Esophagus squamous epithelium (tissue), 5 donors: Measurements from ENCODE around the gene OPA3. TPM values are rescaled to one million over a fixed set of nuclear protein-coding genes. Genes with fewer than 3 reads are reported as not detected.
"Not testable (repeated sequence)": the region's sequence is repeated elsewhere in the genome, so short reads cannot be mapped to it uniquely, and the experiment has no call there.

Experiments
- DNase-seq: peaks from one replicate; lab custom pipeline; 2025; lab: John Stamatoyannopoulos, UW
- H3K27ac ChIP-seq, 4 donors: fragments of 200-600 bp; sonication (generic); one replicate each; pipeline ENCODE4 v1.5.1; 2016 to 2019; ENCODE audit warnings: mild to moderate bottlenecking in 1 of 4
- H3K27me3 ChIP-seq, 4 donors: fragments of 200-600 bp; sonication (generic); 1 replicate in 3 of 4; 2 replicates in 1 of 4; pipeline versions ENCODE4 v1.5.1 to v1.6.0; 2017 to 2021; ENCODE audit warnings: antibody characterized with exemption in 1 of 4
- H3K36me3 ChIP-seq, 3 donors: fragments of 200-600 bp; sonication (generic); one replicate each; pipeline ENCODE4 v1.5.1; 2016 to 2019
- H3K4me1 ChIP-seq, 3 donors: fragments of 200-600 bp; sonication (generic); one replicate each; pipeline ENCODE4 v1.5.1; 2017 to 2019
- H3K4me3 ChIP-seq, 4 donors: fragments of 200-600 bp; sonication (generic); 1 replicate in 3 of 4; 2 replicates in 1 of 4; pipeline ENCODE4 v1.5.1; 2016 to 2019; ENCODE audit warnings: mild to moderate bottlenecking in 2 of 4, moderate library complexity in 1 of 4
- H3K9me3 ChIP-seq, 3 donors: fragments of 200-600 bp; sonication (generic); one replicate each; pipeline ENCODE4 v1.5.1; 2016 to 2019
- POLR2A ChIP-seq, 4 donors: fragments of 450-650 bp; IDR thresholded peaks; one replicate each; pipeline ENCODE4 v1.6.1; 2017; ENCODE audit warnings: antibody characterized with exemption in 4 of 4, mild to moderate bottlenecking in 4 of 4, moderate library complexity in 3 of 4
- WGBS, 2 donors: methylation state at CpG; one replicate each; pipeline ENCODE4 v1.1.5; 2018; 5-methylcytosine and 5-hydroxymethylcytosine counted together
- intact Hi-C: fragments of 100-400 bp; cut with DNase I; formaldehyde crosslinking; loops from one replicate; pipeline ENCODE4 v1.15.0; 2022
- total RNA-seq, 4 donors: library from RNA; depleted of rRNA; stranded (reverse); fragments of >200 nt; gene quantifications; one replicate each; pipeline ENCODE4 v1.1.0, GENCODE V29; 2016
- TF ChIP-seq, protein P1 (sequence below), 6 experiments: fragments of 450-650 bp in 4 of 6; fragments of 200-600 bp in 2 of 6; sonication (generic) in 2 of 6; IDR thresholded peaks; one replicate each; pipeline ENCODE4 v1.5.1; 2016 to 2019; ENCODE audit warnings: antibody characterized with exemption in 6 of 6, mild to moderate bottlenecking in 4 of 6, moderate library complexity in 4 of 6
- donor health status: DM: yes; HTN: yes; CAD: no.

The OPA3 gene
- total RNA-seq, 4 donors from 2014 or later = 4.7 to 12.4 (median 10.1) TPM

DNA sequence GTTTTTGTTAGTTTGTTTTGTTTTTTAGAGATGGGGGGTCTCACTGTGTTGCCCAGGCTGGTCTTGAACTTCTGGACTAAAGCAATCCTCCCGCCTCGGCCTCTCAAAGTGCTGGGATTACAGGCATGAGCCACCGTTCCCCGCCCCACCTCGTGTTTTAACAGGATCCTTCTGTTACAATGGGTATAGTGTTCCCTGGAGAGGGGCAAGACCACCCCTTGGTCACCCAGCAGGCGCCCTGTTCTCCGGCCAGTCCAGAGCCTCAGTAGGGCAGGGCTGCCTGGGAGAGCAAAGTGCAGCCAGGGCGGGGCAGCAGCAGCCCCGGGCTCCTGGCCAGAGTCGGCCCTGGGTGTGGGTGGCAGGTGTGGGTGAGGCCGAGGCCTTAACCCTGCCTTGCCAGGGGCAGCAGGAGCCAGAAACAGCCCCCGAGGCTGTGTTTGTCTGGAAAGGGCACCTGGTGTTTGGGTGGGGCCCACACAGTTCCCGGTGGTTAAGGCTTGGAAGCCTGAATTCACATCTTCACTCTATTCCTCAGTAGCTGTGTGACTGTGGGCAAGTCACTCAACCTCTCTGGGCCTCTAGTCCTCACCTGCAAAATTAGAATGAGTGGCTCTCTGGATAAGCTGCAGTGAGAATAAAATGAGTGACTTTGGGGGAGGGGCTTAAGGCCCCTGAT is 70.1 kb downstream of the OPA3 start:
- TF ChIP-seq, protein P1, sequence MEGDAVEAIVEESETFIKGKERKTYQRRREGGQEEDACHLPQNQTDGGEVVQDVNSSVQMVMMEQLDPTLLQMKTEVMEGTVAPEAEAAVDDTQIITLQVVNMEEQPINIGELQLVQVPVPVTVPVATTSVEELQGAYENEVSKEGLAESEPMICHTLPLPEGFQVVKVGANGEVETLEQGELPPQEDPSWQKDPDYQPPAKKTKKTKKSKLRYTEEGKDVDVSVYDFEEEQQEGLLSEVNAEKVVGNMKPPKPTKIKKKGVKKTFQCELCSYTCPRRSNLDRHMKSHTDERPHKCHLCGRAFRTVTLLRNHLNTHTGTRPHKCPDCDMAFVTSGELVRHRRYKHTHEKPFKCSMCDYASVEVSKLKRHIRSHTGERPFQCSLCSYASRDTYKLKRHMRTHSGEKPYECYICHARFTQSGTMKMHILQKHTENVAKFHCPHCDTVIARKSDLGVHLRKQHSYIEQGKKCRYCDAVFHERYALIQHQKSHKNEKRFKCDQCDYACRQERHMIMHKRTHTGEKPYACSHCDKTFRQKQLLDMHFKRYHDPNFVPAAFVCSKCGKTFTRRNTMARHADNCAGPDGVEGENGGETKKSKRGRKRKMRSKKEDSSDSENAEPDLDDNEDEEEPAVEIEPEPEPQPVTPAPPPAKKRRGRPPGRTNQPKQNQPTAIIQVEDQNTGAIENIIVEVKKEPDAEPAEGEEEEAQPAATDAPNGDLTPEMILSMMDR (IDR thresholded peaks at IDR 0.05) = no peak
- no peak for TF ChIP-seq POLR2A (IDR thresholded peaks at IDR 0.05)
- intact Hi-C loops = no loop called here

DNA sequence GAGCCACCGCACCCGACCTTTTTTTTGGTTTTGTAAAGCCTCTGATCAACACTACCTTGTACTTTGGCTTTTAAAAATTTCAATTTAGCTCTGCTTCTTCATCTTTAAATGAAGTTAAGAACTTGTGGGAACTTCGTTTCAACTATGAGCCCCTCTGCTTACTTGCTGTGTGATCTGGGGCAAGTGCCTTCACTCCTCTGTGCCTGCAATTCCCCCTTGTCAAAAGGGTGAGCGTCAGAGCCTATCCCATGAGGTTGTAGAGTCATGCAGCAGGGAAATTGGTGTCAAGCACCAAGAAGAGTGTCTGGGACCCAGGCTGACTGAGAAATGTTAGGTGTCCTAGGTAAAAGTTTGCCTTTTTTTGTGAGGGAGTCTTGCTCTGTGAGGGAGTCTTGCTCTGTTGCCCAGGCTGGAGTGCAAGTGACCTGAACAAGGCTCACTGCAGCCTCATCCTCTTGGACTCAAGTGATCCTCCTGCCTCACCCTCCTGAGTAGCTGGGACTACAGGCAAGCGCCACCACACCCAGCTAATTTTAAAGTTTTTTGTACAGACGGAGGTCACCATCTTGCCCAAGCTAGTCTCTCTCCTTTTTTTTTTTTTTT is 71.6 kb downstream of the OPA3 start:
- TF ChIP-seq POLR2A (IDR thresholded peaks at IDR 0.05) = no peak
- TF ChIP-seq, protein P1 (IDR thresholded peaks at IDR 0.05) = no peak
- no peaks in the 10 kb centered on the region for H3K27me3 ChIP-seq
- H3K36me3 ChIP-seq = peaks cover 0 to 24% (median 5%) of the 10 kb centered on the region in 3 donors
- no peaks in the 10 kb centered on the region for H3K9me3 ChIP-seq
- peaks cover 39 to 85% (median 45%) of the 10 kb centered on the region in 3 donors for H3K4me1 ChIP-seq
- H3K4me3 ChIP-seq = no peak overlapping the region
- intact Hi-C loops = no loop called here
- peak overlapping the region in 1 of 4 donors; percentile 11 for H3K27ac ChIP-seq
- no peak for DNase-seq
- 73 to 84% methylated on average over 5 to 6 of the region's 6 CpGs for WGBS, 2 donors

More for the DNA sequence above, 70.1 kb downstream of the OPA3 start:
- Histone ChIP-seq H3K9me3 (no peaks in the 10 kb centered on the region), H3K27ac (peak overlapping the region; percentile 43 to 82 (median 62)), H3K27me3 (no peaks in the 10 kb centered on the region), H3K36me3 (peaks cover 0 to 39% (median 18%) of the 10 kb centered on the region in 3 donors), H3K4me1 (peaks cover 31 to 70% (median 43%) of the 10 kb centered on the region in 3 donors), H3K4me3 (peak overlapping the region in 1 of 4 donors; percentile 22)
- DNase-seq = no peak
- 0 to 50% methylated on average over 4 to 6 of the region's 13 CpGs for WGBS, 2 donors

DNA sequence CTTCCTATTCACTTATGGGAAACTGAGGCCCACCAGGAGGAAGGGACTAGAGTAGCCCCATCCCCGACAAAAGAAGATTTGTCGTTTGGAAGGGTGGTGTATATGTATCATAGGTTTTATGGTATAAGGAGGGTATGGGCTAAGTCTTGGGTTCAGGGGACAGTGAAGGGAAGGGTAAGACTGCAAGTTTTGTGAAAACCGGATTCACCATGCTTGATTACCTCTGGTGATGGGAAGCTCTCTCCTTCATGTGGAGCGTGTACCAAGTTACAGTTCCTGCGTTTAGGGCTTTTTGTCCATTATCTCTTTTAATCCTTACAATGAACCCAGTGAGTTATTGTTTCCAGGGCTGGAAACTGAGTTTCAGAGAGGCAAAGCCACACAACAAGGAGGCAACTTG is 73.5 kb downstream of the OPA3 start:
- no peaks in the 10 kb centered on the region for H3K9me3 ChIP-seq
- no peaks in the 10 kb centered on the region for H3K27me3 ChIP-seq
- no peak for DNase-seq
- H3K4me3 ChIP-seq = no peak overlapping the region
- peaks cover 39 to 84% (median 47%) of the 10 kb centered on the region in 3 donors for H3K4me1 ChIP-seq
- peak overlapping the region in 1 of 4 donors; percentile 22 for H3K27ac ChIP-seq
- peaks cover 0 to 8% (median 0%) of the 10 kb centered on the region in 3 donors for H3K36me3 ChIP-seq
- intact Hi-C loops = no loop called here
- TF ChIP-seq, protein P1 (IDR thresholded peaks at IDR 0.05) = no peak
- no peak for TF ChIP-seq POLR2A (IDR thresholded peaks at IDR 0.05)
- WGBS, 2 donors = 84 to 90% methylated on average over 5 of the region's 5 CpGs

DNA sequence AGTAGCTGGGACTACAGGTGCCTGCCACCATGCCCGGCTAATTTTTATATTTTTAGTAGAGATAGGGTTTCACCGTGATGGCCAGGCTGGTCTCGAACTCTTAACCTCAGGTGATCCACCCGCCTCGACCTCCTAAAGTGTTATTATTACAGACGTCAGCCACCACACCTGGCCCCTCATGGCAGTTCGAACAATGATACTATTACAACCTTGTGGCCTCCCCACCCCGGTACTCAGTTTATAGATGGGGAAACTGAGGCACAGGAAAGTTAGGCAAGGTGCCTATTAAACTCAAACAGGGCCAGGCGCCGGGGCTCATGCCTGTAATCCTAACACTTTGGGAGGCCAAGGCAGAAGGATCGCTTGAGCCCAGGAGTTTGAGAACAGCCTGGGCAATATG is 74.2 kb downstream of the OPA3 start:
- peak overlapping the region; percentile 16 to 97 (median 94) for H3K27ac ChIP-seq
- DNase-seq, H3K36me3 ChIP-seq, H3K9me3 ChIP-seq, intact Hi-C loops, H3K27me3 ChIP-seq: not testable (repeated sequence)
- peak overlapping the region in 2 of 4 donors; percentile 91 to 100 for H3K4me3 ChIP-seq
- peaks cover 34 to 84% (median 48%) of the 10 kb centered on the region in 3 donors for H3K4me1 ChIP-seq
- 74 to 82% methylated on average over 6 to 11 of the region's 11 CpGs for WGBS, 2 donors

DNA sequence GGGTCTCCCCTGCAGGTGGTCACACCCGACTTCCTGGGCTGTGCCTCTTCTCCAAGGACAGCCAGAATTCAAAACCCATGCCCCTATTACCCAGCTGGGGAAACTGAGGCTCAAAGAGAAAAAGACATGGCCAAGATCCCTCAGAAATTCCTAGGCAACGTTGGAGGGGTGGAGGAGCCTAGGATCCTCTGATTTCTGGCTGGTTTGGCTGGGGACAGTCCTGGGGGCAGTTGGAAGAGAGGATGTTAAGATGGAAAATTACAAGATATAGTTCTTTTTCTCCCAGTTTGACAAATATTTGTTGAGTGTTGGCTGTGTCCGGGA is 74.9 kb downstream of the OPA3 start:
- WGBS, 2 donors = 20 to 28% methylated on average over 2 to 3 of the region's 3 CpGs
- intact Hi-C loops = no loop called here
- no peaks in the 10 kb centered on the region for H3K36me3 ChIP-seq
- peak overlapping the region; percentile 88 to 100 (median 95) for H3K4me3 ChIP-seq
- TF ChIP-seq POLR2A (IDR thresholded peaks at IDR 0.05) = no peak
- TF ChIP-seq, protein P1 (IDR thresholded peaks at IDR 0.05) = no peak
- peak overlapping the region; percentile 94 to 98 (median 96) for H3K27ac ChIP-seq
- peaks cover 28 to 84% (median 41%) of the 10 kb centered on the region in 3 donors for H3K4me1 ChIP-seq
- H3K9me3 ChIP-seq = no peaks in the 10 kb centered on the region
- no peaks in the 10 kb centered on the region for H3K27me3 ChIP-seq
- no peak for DNase-seq
